GM12878 (cell line): ENCODE results near the gene NES. TPM values are rescaled to one million over a fixed set of nuclear protein-coding genes. Genes with fewer than 3 reads are reported as not detected.

Source experiments
- BHLHE40 ChIP-seq, 2 experiments: fragments of 450-650 bp in 1 of 2; IDR thresholded peaks; 2 replicates each; pipeline ENCODE4 v1.6.1; 2011 to 2017; ENCODE audit warnings: low read depth in 2 of 2, borderline replicate concordance in 1 of 2, improper control_type of control experiment in 1 of 2, low read length in 1 of 2, mild to moderate bottlenecking in 1 of 2
- CREM ChIP-seq: IDR thresholded peaks from 2 replicates; pipeline ENCODE4 v1.6.1; 2014; ENCODE audit warnings: antibody characterized with exemption, low read depth
- IRF4 ChIP-seq: IDR thresholded peaks from 2 replicates; pipeline ENCODE4 v1.6.1; 2011; ENCODE audit warnings: low read depth, low read length
- KAT2A ChIP-seq: conservative IDR thresholded peaks from 2 replicates; pipeline ENCODE4 v1.6.1; 2011; ENCODE audit warnings: low read depth, low read length; ENCODE audit not compliant: control insufficient read depth
- MEF2B ChIP-seq: fragments of 450-650 bp; IDR thresholded peaks from 2 replicates; pipeline ENCODE4 v1.6.1; 2018; ENCODE audit warnings: mild to moderate bottlenecking, moderate library complexity; ENCODE audit not compliant: partially characterized antibody, poor library complexity, severe bottlenecking
- MYC ChIP-seq: IDR thresholded peaks from 2 replicates; pipeline ENCODE4 v1.6.1; 2011; ENCODE audit warnings: mild to moderate bottlenecking, low read length, moderate library complexity, inconsistent platforms; ENCODE audit not compliant: insufficient read depth, insufficient replicate concordance, insufficient read length, severe bottlenecking
- NBN ChIP-seq: fragments of 450-650 bp; IDR thresholded peaks from 2 replicates; pipeline ENCODE4 v1.6.1; 2016
- NFXL1 ChIP-seq: fragments of 450-650 bp; IDR thresholded peaks from 2 replicates; pipeline ENCODE4 v1.6.1; 2017; ENCODE audit warnings: antibody characterized with exemption, mild to moderate bottlenecking, borderline replicate concordance
- NR2F1 ChIP-seq: fragments of 450-650 bp; conservative IDR thresholded peaks from 2 replicates; pipeline ENCODE4 v1.6.1; 2017; ENCODE audit warnings: mild to moderate bottlenecking
- POLR2AphosphoS2 ChIP-seq: IDR thresholded peaks from 2 replicates; pipeline ENCODE4 v1.6.1; 2011; ENCODE audit warnings: low read depth, mild to moderate bottlenecking, low read length, improper control_type of control experiment, moderate library complexity
- POU2F2 ChIP-seq: IDR thresholded peaks from 3 replicates; pipeline ENCODE4 v1.6.1; 2011; ENCODE audit warnings: low read depth, mild to moderate bottlenecking, low read length, borderline replicate concordance
- RAD21 ChIP-seq: IDR thresholded peaks from 2 replicates; pipeline ENCODE4 v1.6.1; 2011; ENCODE audit warnings: mild to moderate bottlenecking, low read depth, low read length, moderate library complexity; ENCODE audit not compliant: insufficient read depth
- SMARCA5 ChIP-seq: fragments of 450-650 bp; IDR thresholded peaks from 2 replicates; pipeline ENCODE4 v1.6.1; 2017; ENCODE audit warnings: mild to moderate bottlenecking
- SRF ChIP-seq, 2 experiments: IDR thresholded peaks; 2 replicates each; pipeline ENCODE4 v1.6.1; 2011; ENCODE audit warnings: low read depth in 2 of 2, low read length in 2 of 2, mild to moderate bottlenecking in 1 of 2, moderate library complexity in 1 of 2
- STAT1 ChIP-seq: fragments of 450-650 bp; conservative IDR thresholded peaks from 2 replicates; pipeline ENCODE4 v1.6.1; 2014; ENCODE audit warnings: antibody characterized with exemption, mild to moderate bottlenecking
- TCF3 ChIP-seq: IDR thresholded peaks from 2 replicates; pipeline ENCODE4 v1.6.1; 2012; ENCODE audit warnings: low read depth, mild to moderate bottlenecking, low read length, borderline replicate concordance; ENCODE audit not compliant: insufficient read depth
- ZNF217 ChIP-seq: fragments of 450-650 bp; IDR thresholded peaks from 2 replicates; pipeline ENCODE4 v1.6.1; 2017; ENCODE audit warnings: antibody characterized with exemption, mild to moderate bottlenecking
- polyA plus RNA-seq, 11 experiments: library from polyadenylated mRNA; depleted of rRNA in 4 of 11; unstranded in 6 of 11; stranded (reverse) in 5 of 11; fragments of >200 nt; fragmentation: Nextera tagmentation in 4 of 11; fragmentation: Illumina TruSeq in 1 of 11; extraction: Ambion mirVana in 4 of 11; extraction: Trizol in 1 of 11; gene quantifications; 1 replicate in 1 of 11; 2 replicates in 10 of 11; pipeline versions ENCODE4 v1.2.1 to v1.2.3, GENCODE V29; 2011 to 2016; ENCODE audit warnings: inconsistent platforms in 2 of 11, missing spikeins in 2 of 11, low read depth in 1 of 11
- total RNA-seq, 4 experiments: library from RNA; depleted of rRNA in 3 of 4; stranded (reverse); fragments of >200 nt in 3 of 4; fragmentation: Illumina TruSeq in 1 of 4; extraction: Trizol in 1 of 4; gene quantifications; 2 replicates each; pipeline versions ENCODE4 v1.2.1 to v1.2.3, GENCODE V29; 2013 to 2021
- TF ChIP-seq, protein P1 (sequence below): fragments of 450-650 bp; IDR thresholded peaks from 2 replicates; pipeline ENCODE4 v1.6.1; 2016; ENCODE audit warnings: mild to moderate bottlenecking
- TF ChIP-seq, protein P2 (sequence below): fragments of 150-350 bp; IDR thresholded peaks from 2 replicates; pipeline ENCODE4 v1.6.1; 2014; ENCODE audit warnings: mild to moderate bottlenecking, low read depth, low read length
- TF ChIP-seq, protein P3 (sequence below): fragments of 450-650 bp; IDR thresholded peaks from 2 replicates; pipeline ENCODE4 v1.6.1; 2017; ENCODE audit warnings: mild to moderate bottlenecking
- TF ChIP-seq, protein P4 (sequence below): fragments of 450-650 bp; IDR thresholded peaks from 2 replicates; pipeline ENCODE4 v1.6.1; 2017; ENCODE audit warnings: low read depth, mild to moderate bottlenecking, moderate library complexity

The NES gene
- total and polyA plus RNA-seq, 10 of the 15 experiments (the other 5 are each of a cell fraction or from before 2014, with no cell fraction given): under 0.01 to 0.15 (median 0.02) TPM; not detected in 4

GRCh38 chr1:156705918-156706656 lies 28.9 kb upstream of the NES start (continued):
- TF ChIP-seq RAD21: peak; percentile 53
- no peak for TF ChIP-seq SMARCA5
- no peak for TF ChIP-seq POLR2AphosphoS2
- TF ChIP-seq, protein P1, sequence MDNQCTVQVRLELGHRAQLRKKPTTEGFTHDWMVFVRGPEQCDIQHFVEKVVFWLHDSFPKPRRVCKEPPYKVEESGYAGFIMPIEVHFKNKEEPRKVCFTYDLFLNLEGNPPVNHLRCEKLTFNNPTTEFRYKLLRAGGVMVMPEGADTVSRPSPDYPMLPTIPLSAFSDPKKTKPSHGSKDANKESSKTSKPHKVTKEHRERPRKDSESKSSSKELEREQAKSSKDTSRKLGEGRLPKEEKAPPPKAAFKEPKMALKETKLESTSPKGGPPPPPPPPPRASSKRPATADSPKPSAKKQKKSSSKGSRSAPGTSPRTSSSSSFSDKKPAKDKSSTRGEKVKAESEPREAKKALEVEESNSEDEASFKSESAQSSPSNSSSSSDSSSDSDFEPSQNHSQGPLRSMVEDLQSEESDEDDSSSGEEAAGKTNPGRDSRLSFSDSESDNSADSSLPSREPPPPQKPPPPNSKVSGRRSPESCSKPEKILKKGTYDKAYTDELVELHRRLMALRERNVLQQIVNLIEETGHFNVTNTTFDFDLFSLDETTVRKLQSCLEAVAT: no peak
- TF ChIP-seq KAT2A: no peak
- TF ChIP-seq, protein P2, sequence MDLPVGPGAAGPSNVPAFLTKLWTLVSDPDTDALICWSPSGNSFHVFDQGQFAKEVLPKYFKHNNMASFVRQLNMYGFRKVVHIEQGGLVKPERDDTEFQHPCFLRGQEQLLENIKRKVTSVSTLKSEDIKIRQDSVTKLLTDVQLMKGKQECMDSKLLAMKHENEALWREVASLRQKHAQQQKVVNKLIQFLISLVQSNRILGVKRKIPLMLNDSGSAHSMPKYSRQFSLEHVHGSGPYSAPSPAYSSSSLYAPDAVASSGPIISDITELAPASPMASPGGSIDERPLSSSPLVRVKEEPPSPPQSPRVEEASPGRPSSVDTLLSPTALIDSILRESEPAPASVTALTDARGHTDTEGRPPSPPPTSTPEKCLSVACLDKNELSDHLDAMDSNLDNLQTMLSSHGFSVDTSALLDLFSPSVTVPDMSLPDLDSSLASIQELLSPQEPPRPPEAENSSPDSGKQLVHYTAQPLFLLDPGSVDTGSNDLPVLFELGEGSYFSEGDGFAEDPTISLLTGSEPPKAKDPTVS: no peak
- TF ChIP-seq POU2F2: no peak
- TF ChIP-seq BHLHE40 (IDR thresholded peaks at IDR 0.05; ENCODE audit: borderline replicate concordance in 1 of 2, low read depth in 2 of 2, low read length in 1 of 2): peak in 1 of 2 experiments; percentile 30; a peak in 1 of 4 replicates
- TF ChIP-seq ZNF217: no peak
- TF ChIP-seq CREM: no peak
- TF ChIP-seq, protein P3, sequence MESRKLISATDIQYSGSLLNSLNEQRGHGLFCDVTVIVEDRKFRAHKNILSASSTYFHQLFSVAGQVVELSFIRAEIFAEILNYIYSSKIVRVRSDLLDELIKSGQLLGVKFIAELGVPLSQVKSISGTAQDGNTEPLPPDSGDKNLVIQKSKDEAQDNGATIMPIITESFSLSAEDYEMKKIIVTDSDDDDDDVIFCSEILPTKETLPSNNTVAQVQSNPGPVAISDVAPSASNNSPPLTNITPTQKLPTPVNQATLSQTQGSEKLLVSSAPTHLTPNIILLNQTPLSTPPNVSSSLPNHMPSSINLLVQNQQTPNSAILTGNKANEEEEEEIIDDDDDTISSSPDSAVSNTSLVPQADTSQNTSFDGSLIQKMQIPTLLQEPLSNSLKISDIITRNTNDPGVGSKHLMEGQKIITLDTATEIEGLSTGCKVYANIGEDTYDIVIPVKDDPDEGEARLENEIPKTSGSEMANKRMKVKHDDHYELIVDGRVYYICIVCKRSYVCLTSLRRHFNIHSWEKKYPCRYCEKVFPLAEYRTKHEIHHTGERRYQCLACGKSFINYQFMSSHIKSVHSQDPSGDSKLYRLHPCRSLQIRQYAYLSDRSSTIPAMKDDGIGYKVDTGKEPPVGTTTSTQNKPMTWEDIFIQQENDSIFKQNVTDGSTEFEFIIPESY: no peak
- no peak for TF ChIP-seq NFXL1
- no peak for TF ChIP-seq IRF4
- TF ChIP-seq, protein P4, sequence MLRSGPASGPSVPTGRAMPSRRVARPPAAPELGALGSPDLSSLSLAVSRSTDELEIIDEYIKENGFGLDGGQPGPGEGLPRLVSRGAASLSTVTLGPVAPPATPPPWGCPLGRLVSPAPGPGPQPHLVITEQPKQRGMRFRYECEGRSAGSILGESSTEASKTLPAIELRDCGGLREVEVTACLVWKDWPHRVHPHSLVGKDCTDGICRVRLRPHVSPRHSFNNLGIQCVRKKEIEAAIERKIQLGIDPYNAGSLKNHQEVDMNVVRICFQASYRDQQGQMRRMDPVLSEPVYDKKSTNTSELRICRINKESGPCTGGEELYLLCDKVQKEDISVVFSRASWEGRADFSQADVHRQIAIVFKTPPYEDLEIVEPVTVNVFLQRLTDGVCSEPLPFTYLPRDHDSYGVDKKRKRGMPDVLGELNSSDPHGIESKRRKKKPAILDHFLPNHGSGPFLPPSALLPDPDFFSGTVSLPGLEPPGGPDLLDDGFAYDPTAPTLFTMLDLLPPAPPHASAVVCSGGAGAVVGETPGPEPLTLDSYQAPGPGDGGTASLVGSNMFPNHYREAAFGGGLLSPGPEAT: no peak
- no peak for TF ChIP-seq TCF3
- no peak for TF ChIP-seq NBN
- TF ChIP-seq STAT1: no peak
- TF ChIP-seq NR2F1: peak; percentile 87
- no peak for TF ChIP-seq MEF2B
- no peak for TF ChIP-seq MYC
- no peak for TF ChIP-seq SRF (IDR thresholded peaks at IDR 0.05; ENCODE audit: low read depth in 2 of 2, low read length in 2 of 2)
